Measurements from ENCODE around the gene SLCO4A1.

- TF ChIP-seq CTCF (IDR thresholded peaks at IDR 0.05) (no peak), POLR2A (IDR thresholded peaks at IDR 0.05) (no peak)
Observed at GRCh38 chr20:62675877-62676260, 33.6 kb downstream of the SLCO4A1 start.
